ENCODE data around the gene SAMD10.
A peak's percentile ranks its signal among the peaks of the same experiment; 100 is the strongest.

Gene SAMD10

GRCh38 chr20:63945921-63946920, 33.2 kb downstream of the SAMD10 start:
- Histone ChIP-seq H3K27me3 (no peaks in the 10 kb centered on the region), H3K9me3 (no peaks in the 10 kb centered on the region), H3K4me3 (ENCODE audit: low read depth in 1 of 2, low read length in 1 of 2) (no peak overlapping the region), H3K27ac (no peak overlapping the region), H3K4me1 (ENCODE audit: control insufficient read depth in 1 of 2, insufficient read depth in 1 of 2, low read depth in 1 of 2, low read length in 1 of 2) (peaks cover 50 to 55% of the 10 kb centered on the region in 2 experiments), H3K36me3 (peaks cover 49% of the 10 kb centered on the region)
- TF ChIP-seq CTCF (IDR thresholded peaks at IDR 0.05) = no peak

GRCh38 chr20:63945031-63945658, 34.3 kb downstream of the SAMD10 start:
- Histone ChIP-seq H3K4me3 (ENCODE audit: low read depth in 1 of 2, low read length in 1 of 2) (no peak overlapping the region), H3K27ac (peak overlapping the region; percentile 25), H3K36me3 (peaks cover 56% of the 10 kb centered on the region), H3K9me3 (no peaks in the 10 kb centered on the region), H3K4me1 (ENCODE audit: control insufficient read depth in 1 of 2, insufficient read depth in 1 of 2, low read depth in 1 of 2, low read length in 1 of 2) (peaks cover 58 to 65% of the 10 kb centered on the region in 2 experiments), H3K27me3 (no peaks in the 10 kb centered on the region)
- no peak for TF ChIP-seq CTCF (IDR thresholded peaks at IDR 0.05)

GRCh38 chr20:63944078-63944941, 35.1 kb downstream of the SAMD10 start:
- H3K9me3 ChIP-seq = no peaks in the 10 kb centered on the region
- peaks cover 62% of the 10 kb centered on the region for H3K36me3 ChIP-seq
- no peak for TF ChIP-seq CTCF (IDR thresholded peaks at IDR 0.05)
- H3K4me1 ChIP-seq (ENCODE audit: control insufficient read depth in 1 of 2, insufficient read depth in 1 of 2, low read depth in 1 of 2, low read length in 1 of 2) = peaks cover 57 to 64% of the 10 kb centered on the region in 2 experiments
- H3K4me3 ChIP-seq (ENCODE audit: low read depth in 1 of 2, low read length in 1 of 2) = no peak overlapping the region
- peak overlapping the region; percentile 80 for H3K27ac ChIP-seq
- H3K27me3 ChIP-seq = no peaks in the 10 kb centered on the region

- H3K4me1 ChIP-seq (ENCODE audit: control insufficient read depth in 1 of 2, insufficient read depth in 1 of 2, low read depth in 1 of 2, low read length in 1 of 2) = peaks cover 56 to 64% of the 10 kb centered on the region in 2 experiments
- H3K4me3 ChIP-seq (ENCODE audit: low read depth in 1 of 2, low read length in 1 of 2) = no peak overlapping the region
- peaks cover 68% of the 10 kb centered on the region for H3K36me3 ChIP-seq
- no peak for TF ChIP-seq CTCF (IDR thresholded peaks at IDR 0.05)
- H3K9me3 ChIP-seq = no peaks in the 10 kb centered on the region
- peak overlapping the region; percentile 80 for H3K27ac ChIP-seq
- no peaks in the 10 kb centered on the region for H3K27me3 ChIP-seq
Observed at GRCh38 chr20:63943808-63944077, 35.7 kb downstream of the SAMD10 start.
